ENCODE results near the gene LSM11. TPM values are rescaled to one million over a fixed set of nuclear protein-coding genes. Genes with fewer than 3 reads are reported as not detected.

Gene LSM11
- polyA plus RNA-seq, 1 of the 3 experiments (the other 2 are of a cell fraction), result 0.95 TPM

GRCh38 chr5:157756122-157756521, 12.6 kb downstream of the LSM11 start:
- Histone ChIP-seq H3K4me3 (ENCODE audit: low read depth in 2 of 2, low read length in 1 of 2) (no peak overlapping the region), H3K9me3 (no peaks in the 10 kb centered on the region), H3K4me1 (ENCODE audit: control insufficient read depth in 1 of 2, insufficient read depth in 2 of 2, low read depth in 1 of 2, low read length in 1 of 2) (no peaks in the 10 kb centered on the region), H3K9me2 (no peaks in the 10 kb centered on the region), H3K4me2 (no peak overlapping the region), H3F3A (replicated peaks; ENCODE audit: insufficient read depth) (no peaks in the 10 kb centered on the region), H3K27ac (ENCODE audit: low read depth in 2 of 2, low read length in 1 of 2) (no peak overlapping the region), H2AFZ (ENCODE audit: low read depth) (no peak overlapping the region), H3K9ac (no peak overlapping the region), H3K27me3 (ENCODE audit: insufficient read depth) (no peaks in the 10 kb centered on the region), H3K36me3 (replicated peaks in 1 of 2; ENCODE audit: control insufficient read depth in 1 of 2, insufficient read depth in 2 of 2, low read length in 1 of 2) (peaks cover 17 to 38% of the 10 kb centered on the region in 2 experiments), H3K79me2 (ENCODE audit: insufficient read depth) (peaks cover 4% of the 10 kb centered on the region), H4K20me1 (ENCODE audit: insufficient read depth) (no peaks in the 10 kb centered on the region)
- DNase-seq, result no peak
- POLR2A ChIA-PET, result no interaction called here
- CTCF ChIA-PET, result interaction anchor here (1.1 kb wide), 1 partner anchor 13 kb away, joined by 5 read pairs; the partner anchor contains the start of gene LSM11
- 100% methylated on average over 3 of the region's 3 CpGs for WGBS (ENCODE audit: low lambda C conversion rate)
- no peak for TF ChIP-seq RAD21 (IDR thresholded peaks at IDR 0.05; ENCODE audit: low read length)
- no peak for TF ChIP-seq NFIC (IDR thresholded peaks at IDR 0.05; ENCODE audit: borderline replicate concordance)
- no peak for TF ChIP-seq IRF3 (IDR thresholded peaks at IDR 0.05; ENCODE audit: low read depth, low read length)
- no peak for TF ChIP-seq FOSL2 (IDR thresholded peaks at IDR 0.05; ENCODE audit: borderline replicate concordance, low read depth)
- no peak for TF ChIP-seq MEF2A (IDR thresholded peaks at IDR 0.05; ENCODE audit: borderline replicate concordance, low read depth)
- TF ChIP-seq TEAD4 (IDR thresholded peaks at IDR 0.05; ENCODE audit: borderline replicate concordance, insufficient read depth), result no peak
- TF ChIP-seq EZH2phosphoT487 (IDR thresholded peaks at IDR 0.05; ENCODE audit: borderline replicate concordance, low read depth), result no peak
- TF ChIP-seq TCF12 (IDR thresholded peaks at IDR 0.05), result no peak

GRCh38 chr5:157758706-157759105, 15.2 kb downstream of the LSM11 start:
- Histone ChIP-seq H3K79me2 (ENCODE audit: insufficient read depth) (no peaks in the 10 kb centered on the region), H3K36me3 (replicated peaks in 1 of 2; ENCODE audit: control insufficient read depth in 1 of 2, insufficient read depth in 2 of 2, low read length in 1 of 2) (peaks cover 11 to 28% of the 10 kb centered on the region in 2 experiments), H3K27me3 (ENCODE audit: insufficient read depth) (no peaks in the 10 kb centered on the region), H3K9ac (no peak overlapping the region), H3K4me3 (ENCODE audit: low read depth in 2 of 2, low read length in 1 of 2) (no peak overlapping the region), H3K9me3 (no peaks in the 10 kb centered on the region), H3F3A (replicated peaks; ENCODE audit: insufficient read depth) (no peaks in the 10 kb centered on the region), H3K4me1 (ENCODE audit: control insufficient read depth in 1 of 2, insufficient read depth in 2 of 2, low read depth in 1 of 2, low read length in 1 of 2) (no peaks in the 10 kb centered on the region; a peak in 1 of 4 replicates), H3K9me2 (no peaks in the 10 kb centered on the region), H4K20me1 (ENCODE audit: insufficient read depth) (no peaks in the 10 kb centered on the region), H3K4me2 (no peak overlapping the region), H2AFZ (ENCODE audit: low read depth) (no peak overlapping the region), H3K27ac (ENCODE audit: low read depth in 2 of 2, low read length in 1 of 2) (no peak overlapping the region)
- no peak for DNase-seq
- ChIA-PET CTCF (interaction anchor here (1.3 to 6.0 kb wide), 3 partner anchors 15 to 190 kb away, joined by 4 to 41 read pairs (median 5); partner anchors contain the start of gene LSM11), POLR2A (no interaction called here)
- no peak for TF ChIP-seq ELF1 (IDR thresholded peaks at IDR 0.05)
- 88% methylated on average over 1 of the region's 1 CpG for WGBS (ENCODE audit: low lambda C conversion rate)
